WTC11 (cell line): ENCODE results near the gene MXRA8. TPM values are rescaled to one million over a fixed set of nuclear protein-coding genes. Genes with fewer than 3 reads are reported as not detected.

ENCODE experiments used
- ATAC-seq: fragments of 200-7000 bp; cut with Tn5 transposase; 2 replicates; pipeline ENCODE4 v1.10.0; 2021; ENCODE audit warnings: mild to moderate bottlenecking, moderate library complexity
- Bru-seq: library from RNA; stranded (reverse); fragments of 400-500 nt; gene quantifications from one replicate; lab custom pipeline; 2021; lab: Mats Ljungman, UMichigan
- CTCF ChIA-PET: fragments of 300-600 bp; sonication (Branson Sonifier 250); formaldehyde crosslinking; loops from one replicate; lab custom pipeline; 2021; ENCODE audit warnings: antibody characterized with exemption; lab: Charles Lee
- POLR2A ChIA-PET: fragments of 350-600 bp; sonication (Branson Sonifier 250); formaldehyde crosslinking; loops from one replicate; lab custom pipeline; 2021; ENCODE audit warnings: antibody characterized with exemption; lab: Charles Lee
- DNase-seq: peaks from one replicate; pipeline ENCODE4 v3.0.0; 2021; ENCODE audit warnings: low spot score
- H3K27ac Mint-ChIP-seq: 2 replicates; pipeline ENCODE4 v1.8.0; 2021; ENCODE audit warnings: mixed read lengths
- H3K27me3 Mint-ChIP-seq: 2 replicates; pipeline ENCODE4 v1.8.0; 2021; ENCODE audit warnings: low read depth, mild to moderate bottlenecking, moderate library complexity, mixed read lengths
- H3K36me3 Mint-ChIP-seq: 2 replicates; pipeline ENCODE4 v1.8.0; 2021; ENCODE audit warnings: mixed read lengths
- H3K4me1 Mint-ChIP-seq: 2 replicates; pipeline ENCODE4 v1.8.0; 2022; ENCODE audit warnings: mixed read lengths
- H3K4me3 Mint-ChIP-seq: 2 replicates; pipeline ENCODE4 v1.8.0; 2021; ENCODE audit warnings: mild to moderate bottlenecking, moderate library complexity, mixed read lengths
- H3K9me3 Mint-ChIP-seq: 2 replicates; pipeline ENCODE4 v1.8.0; 2021; ENCODE audit warnings: mixed read lengths
- ATF3 ChIP-seq: sonication (generic); formaldehyde crosslinking; conservative IDR thresholded peaks from 2 replicates; pipeline ENCODE4 v1.8.1; 2022; ENCODE audit warnings: mild to moderate bottlenecking, missing genetic modification reagents
- E2F1 ChIP-seq: sonication (generic); formaldehyde crosslinking; IDR thresholded peaks from 2 replicates; pipeline ENCODE4 v1.8.0; 2022; ENCODE audit warnings: mild to moderate bottlenecking, missing genetic modification reagents
- GTF2I ChIP-seq: fragments of 250-450 bp; sonication (Bioruptor Pico); conservative IDR thresholded peaks from 2 replicates; pipeline ENCODE4 v1.4.0; 2021; ENCODE audit warnings: mild to moderate bottlenecking
- MAX ChIP-seq: sonication (generic); formaldehyde crosslinking; IDR thresholded peaks from 2 replicates; pipeline ENCODE4 v1.8.0; 2022; ENCODE audit warnings: mild to moderate bottlenecking, missing genetic modification reagents
- USF1 ChIP-seq: sonication (generic); formaldehyde crosslinking; IDR thresholded peaks from 2 replicates; pipeline ENCODE4 v1.8.0; 2022; ENCODE audit warnings: mild to moderate bottlenecking, missing genetic modification reagents
- USF2 ChIP-seq: sonication (generic); formaldehyde crosslinking; IDR thresholded peaks from 2 replicates; pipeline ENCODE4 v1.8.1; 2023; ENCODE audit warnings: mild to moderate bottlenecking, missing genetic modification reagents, moderate library complexity
- ZBTB43 ChIP-seq: sonication (generic); formaldehyde crosslinking; IDR thresholded peaks from 2 replicates; pipeline ENCODE4 v1.8.1; 2023; ENCODE audit warnings: mild to moderate bottlenecking, missing genetic modification reagents
- ZNF121 ChIP-seq: sonication (generic); formaldehyde crosslinking; IDR thresholded peaks from 2 replicates; pipeline ENCODE4 v1.8.0; 2023; ENCODE audit warnings: missing genetic modification reagents
- ZNF396 ChIP-seq: fragments of 250-450 bp; sonication (Bioruptor Pico); IDR thresholded peaks from 2 replicates; pipeline ENCODE4 v1.8.0; 2021; ENCODE audit warnings: mild to moderate bottlenecking, moderate library complexity, borderline replicate concordance
- long read RNA-seq, 3 experiments: library from RNA in 1 of 3; library from capped mRNA in 1 of 3; library from polyadenylated mRNA in 1 of 3; unstranded in 2 of 3; stranded (forward) in 1 of 3; transcript quantifications; one replicate each; pipeline ENCODE4 v2.0.0, GENCODE V29; 2021
- total RNA-seq: library from RNA; stranded (reverse); gene quantifications from 3 replicates; pipeline ENCODE4 v1.2.3, GENCODE V29; 2021
- TF ChIP-seq, protein P1 (sequence below): sonication (generic); formaldehyde crosslinking; IDR thresholded peaks from 2 replicates; pipeline ENCODE4 v1.8.0; 2022; ENCODE audit warnings: mild to moderate bottlenecking, missing genetic modification reagents
- TF ChIP-seq, protein P2 (sequence below): sonication (generic); formaldehyde crosslinking; IDR thresholded peaks from 2 replicates; pipeline ENCODE4 v1.8.1; 2023; ENCODE audit warnings: mild to moderate bottlenecking, missing genetic modification reagents

The MXRA8 gene
- total RNA-seq, result 6.7 to 11.2 TPM (median 10.7 TPM) in 3 replicates
- percentile 21 among the genes with signal in this experiment for Bru-seq, nascent RNA
- long read RNA-seq, experiment 1, partial matches to known transcripts, result 13 of 23 reads
- long read RNA-seq, experiment 1, other reads (novel, unspliced or antisense), result 7 of 23 reads
- long read RNA-seq, experiment 2, partial matches to known transcripts, result 5 of 7 reads
- long read RNA-seq, experiment 2, other reads (novel, unspliced or antisense), result 2 of 7 reads
- long read RNA-seq, experiment 3, partial matches to known transcripts, result 1 of 1 reads
- long read RNA-seq, experiment 3, other reads (novel, unspliced or antisense), result 0 of 1 reads

DNA sequence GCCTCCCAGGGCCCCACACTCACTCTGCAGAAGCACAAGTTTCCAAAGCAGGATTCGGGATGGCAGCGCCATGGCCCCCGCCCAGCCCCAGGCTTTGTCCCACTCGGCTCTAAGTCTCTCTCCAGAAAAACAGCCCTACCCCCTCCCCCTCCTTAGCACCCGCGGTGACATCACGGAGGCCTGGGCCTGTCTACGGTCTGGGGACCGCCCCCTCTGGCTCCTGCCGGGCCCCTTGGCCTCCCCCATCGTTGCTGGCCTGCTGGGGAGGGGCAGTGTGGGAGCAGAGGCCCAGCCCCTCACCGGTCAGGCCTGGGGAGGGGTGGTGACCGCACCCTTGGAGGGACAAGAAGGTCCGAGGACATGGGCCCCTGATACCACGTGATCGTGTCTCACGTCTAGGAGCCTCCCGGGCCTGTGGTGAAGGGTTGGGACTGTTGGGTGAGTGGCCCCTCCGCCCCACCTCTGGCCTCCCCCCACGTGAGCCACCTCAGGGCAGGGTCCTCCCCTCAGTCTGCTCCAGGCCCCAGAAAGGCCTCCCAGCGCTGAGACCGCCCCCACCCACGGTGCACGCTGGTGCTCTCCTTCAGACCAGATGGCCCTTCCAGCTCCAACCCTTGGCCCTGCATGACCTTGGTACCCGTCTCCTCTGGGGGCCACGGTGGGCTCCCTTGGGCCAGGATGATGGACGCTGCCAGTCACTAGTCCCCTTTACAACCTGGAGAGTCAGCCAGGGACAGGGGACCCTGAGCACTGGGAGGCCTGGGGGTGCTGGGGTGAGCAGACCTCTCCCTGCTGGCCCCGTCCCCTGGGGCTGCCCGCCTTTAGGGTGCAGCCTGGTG lies at the start of gene MXRA8:
Gene MXRA8 (minus strand): TSS at position 123 of the 839 bp plus-strand sequence. CDS start 51 bp downstream, at position 72.
- Mint-ChIP-seq H3K4me1 (peaks cover 23% of the 10 kb centered on the region), H3K36me3 (no peaks in the 10 kb centered on the region), H3K9me3 (no peaks in the 10 kb centered on the region), H3K27me3 (peaks cover 27% of the 10 kb centered on the region), H3K27ac (peak within 1 kb of the TSS; percentile 45; the same call in 1 of the 2 replicates), H3K4me3 (no peak within 1 kb of the TSS; the same call in 1 of the 2 replicates)
- ChIA-PET CTCF (interaction anchor here (1.9 kb wide), 1 partner anchor 12 kb away, joined by 8 read pairs; no protein-coding TSS in a partner anchor), POLR2A (interaction anchor here (1.2 kb wide), 1 partner anchor 13 kb away, joined by 4 read pairs; no protein-coding TSS in a partner anchor)
- ATAC-seq (no peak), DNase-seq (no peak)
- TF ChIP-seq, protein P1, sequence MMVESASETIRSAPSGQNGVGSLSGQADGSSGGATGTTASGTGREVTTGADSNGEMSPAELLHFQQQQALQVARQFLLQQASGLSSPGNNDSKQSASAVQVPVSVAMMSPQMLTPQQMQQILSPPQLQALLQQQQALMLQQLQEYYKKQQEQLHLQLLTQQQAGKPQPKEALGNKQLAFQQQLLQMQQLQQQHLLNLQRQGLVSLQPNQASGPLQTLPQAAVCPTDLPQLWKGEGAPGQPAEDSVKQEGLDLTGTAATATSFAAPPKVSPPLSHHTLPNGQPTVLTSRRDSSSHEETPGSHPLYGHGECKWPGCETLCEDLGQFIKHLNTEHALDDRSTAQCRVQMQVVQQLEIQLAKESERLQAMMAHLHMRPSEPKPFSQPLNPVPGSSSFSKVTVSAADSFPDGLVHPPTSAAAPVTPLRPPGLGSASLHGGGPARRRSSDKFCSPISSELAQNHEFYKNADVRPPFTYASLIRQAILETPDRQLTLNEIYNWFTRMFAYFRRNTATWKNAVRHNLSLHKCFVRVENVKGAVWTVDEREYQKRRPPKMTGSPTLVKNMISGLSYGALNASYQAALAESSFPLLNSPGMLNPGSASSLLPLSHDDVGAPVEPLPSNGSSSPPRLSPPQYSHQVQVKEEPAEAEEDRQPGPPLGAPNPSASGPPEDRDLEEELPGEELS (CRISPR knock-in tag), result no peak; the same call in 1 of the 2 replicates
- TF ChIP-seq E2F1 (CRISPR knock-in tag), result no peak
- TF ChIP-seq ZNF396 (CRISPR knock-in tag), result no peak
- no peak for TF ChIP-seq ATF3 (CRISPR knock-in tag)
- TF ChIP-seq ZBTB43, result no peak
- TF ChIP-seq USF1 (CRISPR knock-in tag), result peak; percentile 69
- TF ChIP-seq MAX (CRISPR knock-in tag), result peak; percentile 37; the same call in 1 of the 2 replicates
- TF ChIP-seq USF2 (CRISPR knock-in tag), result peak; percentile 34; the same call in 1 of the 2 replicates

GRCh38 chr1:1407636-1408318 lies 49.4 kb upstream of the MXRA8 start:
- ATAC-seq (no peak), DNase-seq (no peak)
- POLR2A ChIA-PET, result interaction anchor here (0.6 to 1.8 kb wide), 6 partner anchors 9 to 32 kb away, joined by 3 to 7 read pairs (median 6); partner anchors contain the start of genes AURKAIP1, CCNL2 and VWA1
- Mint-ChIP-seq H3K27me3 (peaks cover 4% of the 10 kb centered on the region; the same call in 1 of the 2 replicates), H3K9me3 (peaks cover 13% of the 10 kb centered on the region), H3K36me3 (peaks cover 47% of the 10 kb centered on the region), H3K27ac (peak overlapping the region; percentile 84), H3K4me1 (peaks cover 42% of the 10 kb centered on the region), H3K4me3 (peak overlapping the region; percentile 87)
- TF ChIP-seq ZNF121 (peak; percentile 91), GTF2I (CRISPR knock-in tag) (peak; percentile 68; the same call in 1 of the 2 replicates)
- TF ChIP-seq, protein P2, sequence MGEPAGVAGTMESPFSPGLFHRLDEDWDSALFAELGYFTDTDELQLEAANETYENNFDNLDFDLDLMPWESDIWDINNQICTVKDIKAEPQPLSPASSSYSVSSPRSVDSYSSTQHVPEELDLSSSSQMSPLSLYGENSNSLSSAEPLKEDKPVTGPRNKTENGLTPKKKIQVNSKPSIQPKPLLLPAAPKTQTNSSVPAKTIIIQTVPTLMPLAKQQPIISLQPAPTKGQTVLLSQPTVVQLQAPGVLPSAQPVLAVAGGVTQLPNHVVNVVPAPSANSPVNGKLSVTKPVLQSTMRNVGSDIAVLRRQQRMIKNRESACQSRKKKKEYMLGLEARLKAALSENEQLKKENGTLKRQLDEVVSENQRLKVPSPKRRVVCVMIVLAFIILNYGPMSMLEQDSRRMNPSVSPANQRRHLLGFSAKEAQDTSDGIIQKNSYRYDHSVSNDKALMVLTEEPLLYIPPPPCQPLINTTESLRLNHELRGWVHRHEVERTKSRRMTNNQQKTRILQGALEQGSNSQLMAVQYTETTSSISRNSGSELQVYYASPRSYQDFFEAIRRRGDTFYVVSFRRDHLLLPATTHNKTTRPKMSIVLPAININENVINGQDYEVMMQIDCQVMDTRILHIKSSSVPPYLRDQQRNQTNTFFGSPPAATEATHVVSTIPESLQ (CRISPR knock-in tag), result no peak
- CTCF ChIA-PET, result interaction anchor here (0.5 to 1.6 kb wide), 10 partner anchors 9 to 176 kb away, joined by 3 to 7 read pairs (median 4); partner anchors contain the start of gene CCNL2
